ENCODE results near the gene MARCHF10.

GRCh38 chr17:62797959-62798358, 10.2 kb downstream of the MARCHF10 start:
- TF ChIP-seq POLR2A (IDR thresholded peaks at IDR 0.05): no peak
- TF ChIP-seq CTCF (IDR thresholded peaks at IDR 0.05): no peak
- TF ChIP-seq POLR2AphosphoS5 (IDR thresholded peaks at IDR 0.05; ENCODE audit: insufficient read depth in 1 of 2, low read depth in 1 of 2): no peak

Measured in vagina (tissue), 2 donors.